GM23338 (cell line): ENCODE measurements around the gene PKD1L1.

Experiments used
- CREB1 ChIP-seq: fragments of 250-450 bp; sonication (Bioruptor Pico); IDR thresholded peaks from 2 replicates; pipeline ENCODE4 v1.5.0; 2020; ENCODE audit warnings: low read depth, mild to moderate bottlenecking, moderate library complexity
- TF ChIP-seq, protein P1 (sequence below), 2 experiments: fragments of 200-600 bp in 1 of 2; sonication (generic) in 1 of 2; conservative IDR thresholded peaks; 2 replicates each; pipeline versions ENCODE4 v1.5.1 to v1.6.1; 2016 to 2017; ENCODE audit warnings: antibody characterized with exemption in 2 of 2, low read depth in 2 of 2, mild to moderate bottlenecking in 2 of 2, moderate library complexity in 1 of 2
- TF ChIP-seq, protein P2 (sequence below): IDR thresholded peaks from one replicate; pipeline ENCODE4 v1.6.1; 2018; ENCODE audit warnings: antibody characterized with exemption; ENCODE audit not compliant: unreplicated experiment

DNA sequence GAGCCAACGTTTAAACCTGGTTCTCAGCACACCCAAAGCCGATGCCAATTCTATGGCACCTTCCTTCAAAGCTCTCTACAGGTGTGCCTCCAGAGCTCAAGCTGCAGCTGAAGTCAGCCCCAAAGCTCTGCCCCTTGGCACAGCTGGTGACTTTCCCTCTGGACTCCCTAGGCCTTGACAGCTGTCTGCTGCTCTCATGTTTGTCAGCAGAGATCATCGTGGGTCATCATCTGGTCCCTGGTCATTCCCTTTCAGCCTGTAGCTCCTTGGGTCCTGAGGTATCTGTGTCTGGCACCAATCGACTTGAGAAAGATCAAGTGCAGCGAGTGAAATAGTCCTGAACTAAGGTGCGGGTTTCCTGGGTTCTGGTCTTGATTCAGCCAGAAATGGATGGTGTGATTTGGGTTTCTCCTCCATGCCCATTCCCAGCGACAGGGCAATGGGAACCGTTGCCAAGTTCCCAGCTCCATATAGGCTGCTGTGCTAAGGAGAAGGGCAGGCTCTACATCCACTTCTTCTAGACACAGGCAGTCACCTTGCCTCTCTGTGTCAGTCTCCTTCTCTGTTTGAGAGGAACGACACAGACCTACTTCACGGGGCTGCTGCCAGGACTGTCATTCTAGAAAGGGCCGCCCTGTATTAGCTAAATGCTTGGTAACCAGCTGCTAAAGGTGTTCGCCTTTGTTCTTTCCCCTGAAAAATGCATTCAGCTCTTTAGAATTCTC, 3.6 kb downstream of the PKD1L1 start:
- TF ChIP-seq, protein P1, sequence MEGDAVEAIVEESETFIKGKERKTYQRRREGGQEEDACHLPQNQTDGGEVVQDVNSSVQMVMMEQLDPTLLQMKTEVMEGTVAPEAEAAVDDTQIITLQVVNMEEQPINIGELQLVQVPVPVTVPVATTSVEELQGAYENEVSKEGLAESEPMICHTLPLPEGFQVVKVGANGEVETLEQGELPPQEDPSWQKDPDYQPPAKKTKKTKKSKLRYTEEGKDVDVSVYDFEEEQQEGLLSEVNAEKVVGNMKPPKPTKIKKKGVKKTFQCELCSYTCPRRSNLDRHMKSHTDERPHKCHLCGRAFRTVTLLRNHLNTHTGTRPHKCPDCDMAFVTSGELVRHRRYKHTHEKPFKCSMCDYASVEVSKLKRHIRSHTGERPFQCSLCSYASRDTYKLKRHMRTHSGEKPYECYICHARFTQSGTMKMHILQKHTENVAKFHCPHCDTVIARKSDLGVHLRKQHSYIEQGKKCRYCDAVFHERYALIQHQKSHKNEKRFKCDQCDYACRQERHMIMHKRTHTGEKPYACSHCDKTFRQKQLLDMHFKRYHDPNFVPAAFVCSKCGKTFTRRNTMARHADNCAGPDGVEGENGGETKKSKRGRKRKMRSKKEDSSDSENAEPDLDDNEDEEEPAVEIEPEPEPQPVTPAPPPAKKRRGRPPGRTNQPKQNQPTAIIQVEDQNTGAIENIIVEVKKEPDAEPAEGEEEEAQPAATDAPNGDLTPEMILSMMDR (conservative IDR thresholded peaks at IDR 0.05; ENCODE audit: low read depth in 2 of 2), result no peak
- no peak for TF ChIP-seq CREB1 (CRISPR knock-in tag)
- TF ChIP-seq, protein P2, sequence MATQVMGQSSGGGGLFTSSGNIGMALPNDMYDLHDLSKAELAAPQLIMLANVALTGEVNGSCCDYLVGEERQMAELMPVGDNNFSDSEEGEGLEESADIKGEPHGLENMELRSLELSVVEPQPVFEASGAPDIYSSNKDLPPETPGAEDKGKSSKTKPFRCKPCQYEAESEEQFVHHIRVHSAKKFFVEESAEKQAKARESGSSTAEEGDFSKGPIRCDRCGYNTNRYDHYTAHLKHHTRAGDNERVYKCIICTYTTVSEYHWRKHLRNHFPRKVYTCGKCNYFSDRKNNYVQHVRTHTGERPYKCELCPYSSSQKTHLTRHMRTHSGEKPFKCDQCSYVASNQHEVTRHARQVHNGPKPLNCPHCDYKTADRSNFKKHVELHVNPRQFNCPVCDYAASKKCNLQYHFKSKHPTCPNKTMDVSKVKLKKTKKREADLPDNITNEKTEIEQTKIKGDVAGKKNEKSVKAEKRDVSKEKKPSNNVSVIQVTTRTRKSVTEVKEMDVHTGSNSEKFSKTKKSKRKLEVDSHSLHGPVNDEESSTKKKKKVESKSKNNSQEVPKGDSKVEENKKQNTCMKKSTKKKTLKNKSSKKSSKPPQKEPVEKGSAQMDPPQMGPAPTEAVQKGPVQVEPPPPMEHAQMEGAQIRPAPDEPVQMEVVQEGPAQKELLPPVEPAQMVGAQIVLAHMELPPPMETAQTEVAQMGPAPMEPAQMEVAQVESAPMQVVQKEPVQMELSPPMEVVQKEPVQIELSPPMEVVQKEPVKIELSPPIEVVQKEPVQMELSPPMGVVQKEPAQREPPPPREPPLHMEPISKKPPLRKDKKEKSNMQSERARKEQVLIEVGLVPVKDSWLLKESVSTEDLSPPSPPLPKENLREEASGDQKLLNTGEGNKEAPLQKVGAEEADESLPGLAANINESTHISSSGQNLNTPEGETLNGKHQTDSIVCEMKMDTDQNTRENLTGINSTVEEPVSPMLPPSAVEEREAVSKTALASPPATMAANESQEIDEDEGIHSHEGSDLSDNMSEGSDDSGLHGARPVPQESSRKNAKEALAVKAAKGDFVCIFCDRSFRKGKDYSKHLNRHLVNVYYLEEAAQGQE, result no peak
